Activated naive CD8-positive, alpha-beta T cell (primary cell): ENCODE data around the gene EGFLAM.

Experiments used
- H3K27ac Mint-ChIP-seq: one replicate; pipeline ENCODE4 v1.8.0; 2021; ENCODE audit warnings: mixed read lengths
- H3K27me3 Mint-ChIP-seq: one replicate; pipeline ENCODE4 v1.8.0; 2021; ENCODE audit warnings: mixed read lengths
- H3K36me3 Mint-ChIP-seq: one replicate; pipeline ENCODE4 v1.8.0; 2021; ENCODE audit warnings: mixed read lengths
- H3K4me1 Mint-ChIP-seq: one replicate; pipeline ENCODE4 v1.8.0; 2021; ENCODE audit warnings: low read depth, mixed read lengths
- H3K4me3 Mint-ChIP-seq: one replicate; pipeline ENCODE4 v1.8.0; 2021; ENCODE audit warnings: mild to moderate bottlenecking, mixed read lengths
- H3K9me3 Mint-ChIP-seq: one replicate; pipeline ENCODE4 v1.8.0; 2021; ENCODE audit warnings: low read depth, mixed read lengths

Gene EGFLAM

GRCh38 chr5:38422622-38423021 lies 164.3 kb downstream of the EGFLAM start:
- H3K36me3 Mint-ChIP-seq = no peaks in the 10 kb centered on the region
- H3K27me3 Mint-ChIP-seq = peaks cover 23% of the 10 kb centered on the region
- H3K9me3 Mint-ChIP-seq = no peaks in the 10 kb centered on the region
- H3K4me3 Mint-ChIP-seq = no peak overlapping the region
- H3K27ac Mint-ChIP-seq = no peak overlapping the region
- no peaks in the 10 kb centered on the region for H3K4me1 Mint-ChIP-seq

- Mint-ChIP-seq H3K9me3 (no peaks in the 10 kb centered on the region), H3K4me1 (no peaks in the 10 kb centered on the region), H3K4me3 (no peak overlapping the region), H3K27me3 (peaks cover 25% of the 10 kb centered on the region), H3K36me3 (no peaks in the 10 kb centered on the region), H3K27ac (no peak overlapping the region)
These were observed 165.2 kb downstream of the EGFLAM start for GRCh38 chr5:38423276-38424147.

DNA sequence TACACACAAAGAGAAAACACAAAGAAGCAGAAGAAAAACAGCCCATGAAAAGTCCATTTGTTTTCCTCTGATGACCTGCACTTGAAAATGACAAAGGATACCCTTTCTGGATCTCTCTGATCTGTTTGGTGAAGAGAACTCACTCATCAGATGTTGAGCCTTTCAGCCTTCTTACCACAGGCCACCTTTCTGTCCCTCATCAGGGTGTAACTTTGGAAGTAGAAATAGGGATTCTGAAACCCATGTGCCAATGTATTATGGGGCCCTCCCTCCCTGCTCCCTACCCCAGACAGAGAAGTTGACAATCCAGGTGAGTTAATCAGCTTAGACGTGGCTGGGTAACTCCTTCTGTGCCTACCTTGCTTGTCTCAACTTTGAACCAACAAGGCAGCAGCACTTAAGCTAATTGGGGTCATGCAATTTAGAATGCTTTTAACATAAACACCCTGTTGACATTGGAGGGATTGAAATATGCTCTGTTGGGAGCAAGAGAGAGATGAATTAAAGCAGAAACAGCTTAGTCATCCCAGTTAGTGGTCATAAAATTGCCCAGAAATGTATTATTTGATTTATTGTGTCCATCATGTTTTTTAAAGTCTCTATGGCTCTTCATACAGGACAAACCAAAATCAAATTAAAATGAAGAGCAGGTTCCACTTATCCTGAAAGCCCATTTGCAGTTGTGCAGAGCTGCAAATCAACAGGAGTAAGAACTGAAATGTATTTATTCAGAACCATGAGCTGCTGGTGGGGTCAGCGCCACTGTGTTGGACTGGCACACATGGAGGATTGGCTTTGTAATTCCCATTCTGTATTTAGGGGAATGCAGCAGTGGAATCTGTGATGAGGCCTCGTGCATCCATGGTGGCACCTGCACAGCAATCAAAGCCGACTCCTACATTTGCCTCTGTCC lies 166.0 kb downstream of the EGFLAM start:
- no peak overlapping the region for H3K4me3 Mint-ChIP-seq
- H3K27ac Mint-ChIP-seq = no peak overlapping the region
- no peaks in the 10 kb centered on the region for H3K9me3 Mint-ChIP-seq
- peaks cover 30% of the 10 kb centered on the region for H3K27me3 Mint-ChIP-seq
- no peaks in the 10 kb centered on the region for H3K36me3 Mint-ChIP-seq
- no peaks in the 10 kb centered on the region for H3K4me1 Mint-ChIP-seq

DNA sequence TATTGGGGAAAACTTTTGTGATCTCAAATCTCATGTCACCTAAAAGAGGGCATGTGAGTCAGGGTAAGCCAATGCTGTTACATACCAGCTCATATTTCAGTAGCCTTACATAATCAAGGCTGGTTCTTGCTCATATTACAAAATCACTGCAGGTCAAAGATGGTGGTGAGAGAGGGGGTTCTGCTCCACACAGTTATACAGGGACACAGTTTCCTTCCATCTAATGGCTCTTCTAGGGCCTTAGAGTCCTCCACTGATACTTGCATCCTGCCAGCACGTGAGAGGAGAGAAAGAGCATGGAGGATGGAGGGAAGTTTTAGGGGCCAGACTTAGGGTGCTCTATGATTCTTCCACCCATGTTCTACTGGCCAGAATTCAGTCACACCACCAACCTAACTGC lies 168.1 kb downstream of the EGFLAM start:
- Mint-ChIP-seq H3K4me1 (no peaks in the 10 kb centered on the region), H3K27ac (no peak overlapping the region), H3K27me3 (peaks cover 22% of the 10 kb centered on the region), H3K4me3 (no peak overlapping the region), H3K9me3 (no peaks in the 10 kb centered on the region), H3K36me3 (no peaks in the 10 kb centered on the region)

DNA sequence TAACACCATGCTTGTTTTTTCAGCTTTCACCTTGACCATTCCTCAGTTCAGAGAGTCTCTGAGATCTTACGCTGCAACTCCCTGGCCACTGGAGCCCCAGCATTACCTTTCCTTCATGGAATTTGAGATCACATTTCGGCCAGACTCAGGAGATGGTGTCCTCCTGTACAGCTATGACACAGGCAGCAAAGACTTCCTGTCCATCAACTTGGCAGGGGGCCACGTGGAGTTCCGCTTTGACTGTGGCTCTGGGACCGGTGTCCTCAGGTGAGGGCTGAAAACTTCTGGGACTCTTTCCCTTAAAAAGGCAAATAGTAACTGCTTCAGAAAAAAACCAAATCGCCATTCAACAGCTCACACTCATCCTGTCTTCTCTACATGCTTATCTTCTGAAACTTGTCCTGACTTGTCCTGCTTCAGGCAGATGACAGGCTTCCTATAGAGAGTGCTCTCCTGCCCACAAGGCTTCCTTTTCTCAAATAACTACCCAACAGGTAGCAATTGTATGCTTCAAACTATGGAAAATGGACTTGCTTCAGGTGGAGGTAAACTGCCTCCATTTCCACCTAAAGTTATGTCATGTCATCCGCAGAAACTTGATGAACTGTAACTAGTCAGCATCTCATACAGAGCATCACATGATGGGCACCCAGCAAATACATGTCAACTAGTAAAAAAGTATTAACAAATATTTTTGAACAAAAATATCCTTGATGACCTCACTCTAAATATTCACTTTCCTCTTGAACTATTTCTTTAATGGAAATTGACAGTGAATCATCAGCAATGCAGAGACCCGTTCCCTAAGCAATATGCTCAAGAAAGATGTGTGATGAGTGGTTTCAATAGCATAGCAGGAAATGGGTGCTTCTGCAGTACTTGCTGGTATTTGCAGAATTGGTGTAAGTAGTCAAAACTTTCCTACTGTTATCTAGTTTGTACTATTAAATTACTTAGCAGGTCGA lies 168.9 kb downstream of the EGFLAM start:
- Mint-ChIP-seq H3K4me1 (no peaks in the 10 kb centered on the region), H3K27me3 (peaks cover 23% of the 10 kb centered on the region), H3K4me3 (no peak overlapping the region), H3K9me3 (no peaks in the 10 kb centered on the region), H3K36me3 (no peaks in the 10 kb centered on the region), H3K27ac (no peak overlapping the region)

DNA sequence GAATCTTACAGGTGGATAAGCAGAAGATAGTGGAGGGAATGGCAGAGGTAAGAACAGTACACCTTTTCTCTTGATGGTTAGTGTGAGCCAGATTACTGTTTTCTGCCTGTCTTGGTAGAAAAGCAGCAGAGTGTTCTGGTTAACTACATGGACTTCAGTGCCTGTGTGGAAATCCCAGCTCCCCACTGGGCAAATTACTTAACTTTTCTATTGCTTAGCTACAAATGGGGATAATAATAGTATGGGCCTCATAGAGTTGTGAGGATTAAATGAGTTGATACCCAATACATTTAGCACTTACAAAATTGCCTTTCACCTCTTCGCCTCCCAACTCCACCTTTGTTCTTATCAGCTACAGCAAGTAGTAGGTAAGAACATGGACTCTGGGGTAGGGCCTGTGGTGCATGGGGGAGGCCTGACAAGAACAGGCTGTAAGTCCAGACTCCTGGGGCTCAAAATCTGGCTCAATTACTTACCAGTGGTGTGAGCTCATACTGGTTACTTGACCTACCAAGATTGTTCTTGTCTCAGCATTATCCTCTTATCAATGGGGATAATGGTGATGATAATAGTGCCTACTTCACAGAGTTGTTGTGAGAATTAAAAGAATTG lies 173.0 kb downstream of the EGFLAM start:
- Mint-ChIP-seq H3K4me1 (no peaks in the 10 kb centered on the region), H3K9me3 (no peaks in the 10 kb centered on the region), H3K4me3 (no peak overlapping the region), H3K36me3 (no peaks in the 10 kb centered on the region), H3K27me3 (peaks cover 33% of the 10 kb centered on the region), H3K27ac (no peak overlapping the region)

DNA sequence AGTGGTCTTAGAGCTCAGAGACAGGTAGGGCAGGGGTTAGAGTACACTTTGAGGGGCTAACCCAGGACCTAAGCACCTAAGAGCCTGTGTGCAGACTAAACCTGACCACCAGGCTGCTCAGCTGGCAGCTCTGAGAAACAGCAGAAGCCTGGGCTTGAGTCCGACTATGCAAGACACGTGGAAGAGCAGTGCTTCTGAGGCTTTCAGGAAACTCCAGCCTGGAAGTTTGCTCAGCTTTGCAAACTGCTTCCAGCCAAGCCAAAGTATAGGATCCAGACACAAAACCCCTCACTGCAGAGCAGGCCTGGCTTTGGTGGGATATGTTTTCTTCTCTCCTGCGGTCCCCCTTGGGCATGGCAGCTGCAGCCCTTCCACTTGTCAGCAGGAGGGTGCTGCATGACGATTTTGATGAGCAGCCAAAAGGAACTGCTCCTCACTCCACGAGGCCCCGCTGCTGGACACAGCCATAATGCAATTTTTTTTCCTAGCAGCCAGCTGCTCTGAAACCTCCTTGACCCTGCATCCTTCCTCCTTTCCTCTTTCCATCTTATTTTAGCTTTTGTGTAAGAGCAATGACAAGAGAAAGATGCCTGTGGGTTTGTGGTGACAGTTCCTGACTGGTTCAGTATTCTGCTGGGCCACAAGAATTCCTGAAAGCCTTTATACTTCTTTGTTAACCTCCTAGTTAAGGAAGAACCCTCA lies 175.0 kb downstream of the EGFLAM start:
- no peak overlapping the region for H3K27ac Mint-ChIP-seq

GRCh38 chr5:38434966-38435705 lies 176.8 kb downstream of the EGFLAM start:
- Mint-ChIP-seq H3K4me1 (no peaks in the 10 kb centered on the region), H3K27ac (no peak overlapping the region), H3K4me3 (no peak overlapping the region), H3K36me3 (no peaks in the 10 kb centered on the region), H3K27me3 (peaks cover 27% of the 10 kb centered on the region), H3K9me3 (no peaks in the 10 kb centered on the region)

More for the DNA sequence above, 175.0 kb downstream of the EGFLAM start:
- Mint-ChIP-seq H3K9me3 (no peaks in the 10 kb centered on the region), H3K4me3 (no peak overlapping the region), H3K36me3 (no peaks in the 10 kb centered on the region), H3K27me3 (peaks cover 25% of the 10 kb centered on the region), H3K4me1 (no peaks in the 10 kb centered on the region)

- Mint-ChIP-seq H3K4me1 (no peaks in the 10 kb centered on the region), H3K27ac (no peak overlapping the region), H3K27me3 (peaks cover 34% of the 10 kb centered on the region), H3K36me3 (no peaks in the 10 kb centered on the region), H3K4me3 (no peak overlapping the region), H3K9me3 (no peaks in the 10 kb centered on the region)
These were observed 180.4 kb downstream of the EGFLAM start for GRCh38 chr5:38438757-38439156.

- Mint-ChIP-seq H3K9me3 (no peaks in the 10 kb centered on the region), H3K27ac (no peak overlapping the region), H3K27me3 (peaks cover 32% of the 10 kb centered on the region), H3K36me3 (no peaks in the 10 kb centered on the region), H3K4me3 (no peak overlapping the region), H3K4me1 (no peaks in the 10 kb centered on the region)
These were observed 183.3 kb downstream of the EGFLAM start for GRCh38 chr5:38441453-38442246.

DNA sequence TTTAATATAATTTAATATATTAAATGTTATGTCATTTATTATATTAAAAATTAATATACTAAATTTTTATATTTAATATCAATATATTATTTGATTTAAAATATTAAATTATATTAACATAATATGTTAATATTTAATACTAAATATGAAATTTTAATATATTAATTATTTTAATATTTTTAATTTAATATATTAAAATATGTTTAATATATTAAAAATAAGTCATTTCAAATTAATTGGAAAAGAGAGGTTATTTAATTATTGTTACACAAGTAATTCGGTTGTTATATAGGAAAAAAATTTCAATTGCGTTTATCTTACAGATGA lies 183.9 kb downstream of the EGFLAM start:
- H3K27ac Mint-ChIP-seq = no peak overlapping the region
- no peaks in the 10 kb centered on the region for H3K9me3 Mint-ChIP-seq
- H3K4me1 Mint-ChIP-seq = no peaks in the 10 kb centered on the region
- H3K27me3 Mint-ChIP-seq = peaks cover 36% of the 10 kb centered on the region
- no peak overlapping the region for H3K4me3 Mint-ChIP-seq
- no peaks in the 10 kb centered on the region for H3K36me3 Mint-ChIP-seq

DNA sequence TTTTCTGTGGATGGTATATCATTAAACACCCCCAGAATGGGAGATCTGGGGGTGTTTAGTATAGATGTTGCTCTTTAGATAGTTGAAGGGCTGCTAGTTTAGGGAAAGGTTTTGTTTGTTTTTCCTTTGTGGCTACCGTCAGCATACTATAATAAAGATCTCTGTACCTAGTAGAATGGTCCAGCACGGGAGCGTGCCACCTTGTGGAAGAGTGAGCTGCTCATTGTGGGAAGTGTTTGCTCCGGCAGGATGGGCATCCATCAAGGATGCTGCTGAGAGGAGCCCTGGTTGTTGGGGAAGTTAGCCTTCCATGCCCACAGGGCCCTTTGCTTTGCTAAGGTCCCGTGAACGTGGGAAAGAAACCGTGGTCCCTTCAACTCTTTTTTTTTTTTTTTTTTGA lies 185.0 kb downstream of the EGFLAM start:
- H3K4me3 Mint-ChIP-seq = no peak overlapping the region

More for the DNA sequence above, 185.0 kb downstream of the EGFLAM start:
- Mint-ChIP-seq H3K36me3 (no peaks in the 10 kb centered on the region), H3K27ac (no peak overlapping the region), H3K27me3 (peaks cover 39% of the 10 kb centered on the region), H3K9me3 (no peaks in the 10 kb centered on the region), H3K4me1 (no peaks in the 10 kb centered on the region)
